Activated gamma-delta T cell treated with anti-CD3 and anti-CD28 coated beads, Interleukin-2, amount 50 U/mL, for 16 hours (primary cell): ENCODE data around the gene PCOLCE2.

Experiments
- DNase-seq: peaks from one replicate; pipeline ENCODE4 v3.0.0-alpha.2; 2020; ENCODE audit warnings: low read depth

PCOLCE2 gene

DNA sequence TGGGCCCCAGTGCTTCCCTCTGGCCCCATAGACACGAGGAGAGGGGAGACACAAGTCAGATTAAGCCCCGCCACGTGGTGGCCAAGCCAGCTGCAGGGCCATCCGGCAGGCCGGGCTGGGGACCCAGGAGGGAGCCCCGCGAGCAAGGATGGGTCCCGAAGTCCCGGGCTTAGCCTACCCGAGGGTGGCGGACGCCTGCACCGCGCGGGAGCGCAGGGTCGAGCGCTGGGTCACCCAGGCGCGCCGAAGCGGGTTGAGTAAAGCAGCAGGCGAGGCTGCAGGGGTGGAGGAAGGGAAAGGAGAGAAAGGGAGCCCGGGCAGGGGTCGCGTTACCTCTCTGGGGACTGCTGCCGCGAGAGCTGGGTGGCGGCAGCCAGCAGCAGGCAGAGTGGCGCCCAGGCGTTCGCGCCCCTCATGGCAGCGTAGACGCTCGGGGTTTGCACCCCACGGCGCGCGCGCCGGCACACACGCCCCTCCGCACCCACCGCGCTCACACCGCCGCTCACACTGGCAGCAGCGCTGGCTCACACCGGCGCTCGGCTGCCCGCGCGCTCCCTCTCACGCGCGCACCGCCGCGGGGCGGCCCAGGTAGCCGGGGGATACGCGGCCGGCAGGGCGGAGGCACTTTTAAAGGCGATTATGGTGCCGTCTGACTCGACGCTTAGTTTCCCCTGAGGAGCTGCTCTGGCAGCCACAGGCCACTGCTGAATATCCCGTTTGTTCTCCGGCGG lies at the start of gene PCOLCE2:
PCOLCE2 (minus strand) TSS at position 603 of the 731 bp plus-strand sequence; CDS start at position 416, 187 bp downstream.
- DNase-seq = no peak

DNA sequence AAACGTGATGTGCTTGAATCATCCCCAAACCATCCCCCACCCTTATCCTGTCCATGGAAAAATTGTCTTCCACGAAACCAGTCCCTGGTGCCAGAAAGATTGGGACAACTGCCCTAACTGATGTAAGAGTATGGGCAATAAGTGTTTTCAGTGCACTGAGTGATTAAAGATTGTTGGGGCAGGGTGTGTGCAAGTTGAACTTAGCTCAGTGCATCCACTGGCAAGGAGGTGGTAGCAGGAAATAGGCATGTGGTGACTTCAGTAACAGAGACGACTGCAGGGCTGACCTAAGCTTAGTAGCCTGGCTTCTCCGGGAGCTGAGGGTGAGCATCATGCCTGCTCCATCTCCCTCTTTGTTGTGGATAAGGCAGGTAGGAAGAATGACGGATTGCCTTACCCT lies 47.1 kb upstream of the PCOLCE2 start:
- DNase-seq = no peak

DNA sequence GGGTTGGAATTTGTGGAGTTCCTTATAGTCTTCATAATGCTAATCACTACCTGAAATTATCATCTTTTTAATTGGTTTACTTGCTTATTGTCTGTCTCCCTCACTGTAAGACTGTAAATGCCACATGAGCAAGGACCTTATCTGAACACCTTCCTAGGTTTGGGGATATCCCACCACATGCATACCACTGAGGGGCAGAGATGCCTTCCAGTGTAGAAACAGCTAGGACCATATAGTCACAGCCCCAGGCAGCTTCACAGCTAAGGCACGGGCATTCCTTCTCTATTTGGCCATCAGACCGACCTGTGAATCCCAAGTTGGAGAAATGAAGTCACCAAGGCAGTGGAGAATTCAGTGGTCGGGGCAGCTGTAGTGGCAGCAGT lies 46.0 kb upstream of the PCOLCE2 start:
- DNase-seq = no peak

DNA sequence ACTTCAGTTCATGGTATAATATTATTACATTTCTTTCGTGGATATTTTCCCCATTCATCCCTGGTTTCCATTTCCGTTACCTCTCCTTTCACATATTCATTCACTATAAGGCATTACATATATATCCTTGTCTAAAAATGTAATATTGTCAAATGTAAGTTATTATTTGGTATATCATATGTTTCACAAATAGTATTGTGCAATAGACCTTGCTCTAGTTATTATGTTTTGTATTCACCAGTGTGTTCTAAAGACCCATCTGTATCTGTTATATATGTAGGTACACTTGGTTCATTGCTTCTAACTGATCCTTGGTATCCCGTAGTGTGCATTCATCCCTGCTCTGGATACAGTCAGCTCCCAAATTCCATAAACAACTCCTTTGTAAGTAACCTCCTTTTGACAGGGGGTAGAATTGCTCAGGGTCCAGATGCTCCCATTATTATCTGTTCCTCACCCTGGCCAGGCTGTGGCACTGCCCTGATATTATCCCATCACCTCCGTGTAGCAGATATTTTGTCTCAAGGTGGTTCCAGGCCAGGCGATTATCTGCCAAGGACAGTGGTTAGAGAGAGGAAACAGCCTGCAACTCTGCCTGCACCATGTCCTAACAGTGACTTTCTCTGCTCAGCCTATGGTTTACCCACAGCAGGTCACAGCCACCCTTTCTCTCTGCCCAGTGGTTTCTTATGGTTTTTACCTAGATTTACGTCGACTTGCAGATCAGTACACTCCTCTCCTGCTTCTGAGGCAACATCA lies 45.4 kb upstream of the PCOLCE2 start:
- no peak for DNase-seq

DNA sequence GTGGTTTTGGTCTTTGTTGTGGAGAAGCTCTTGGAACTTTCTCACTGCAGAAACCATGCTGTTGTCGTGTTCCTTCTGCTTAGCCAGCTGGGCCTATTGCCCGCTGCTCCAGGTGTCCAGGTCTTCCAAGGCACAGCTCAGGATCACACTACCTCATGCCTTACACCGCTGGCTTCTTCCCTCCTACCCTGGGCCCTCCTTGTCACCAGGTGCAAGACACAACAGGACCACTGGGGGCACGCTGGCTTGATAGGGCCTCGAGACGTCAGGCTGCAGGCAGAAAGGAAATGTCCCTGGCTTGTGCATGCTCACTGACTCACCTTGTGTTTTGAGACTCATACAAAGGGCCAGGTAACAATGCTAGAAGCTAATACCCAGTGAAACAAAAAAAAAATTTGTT lies 42.3 kb upstream of the PCOLCE2 start:
- DNase-seq = no peak

- DNase-seq = no peak
These were observed 41.6 kb upstream of the PCOLCE2 start for GRCh38 chr3:142930463-142930862.

GRCh38 chr3:142929890-142930289 lies 41.0 kb upstream of the PCOLCE2 start:
- DNase-seq = no peak

GRCh38 chr3:142929109-142929508 lies 40.2 kb upstream of the PCOLCE2 start:
- no peak for DNase-seq

DNA sequence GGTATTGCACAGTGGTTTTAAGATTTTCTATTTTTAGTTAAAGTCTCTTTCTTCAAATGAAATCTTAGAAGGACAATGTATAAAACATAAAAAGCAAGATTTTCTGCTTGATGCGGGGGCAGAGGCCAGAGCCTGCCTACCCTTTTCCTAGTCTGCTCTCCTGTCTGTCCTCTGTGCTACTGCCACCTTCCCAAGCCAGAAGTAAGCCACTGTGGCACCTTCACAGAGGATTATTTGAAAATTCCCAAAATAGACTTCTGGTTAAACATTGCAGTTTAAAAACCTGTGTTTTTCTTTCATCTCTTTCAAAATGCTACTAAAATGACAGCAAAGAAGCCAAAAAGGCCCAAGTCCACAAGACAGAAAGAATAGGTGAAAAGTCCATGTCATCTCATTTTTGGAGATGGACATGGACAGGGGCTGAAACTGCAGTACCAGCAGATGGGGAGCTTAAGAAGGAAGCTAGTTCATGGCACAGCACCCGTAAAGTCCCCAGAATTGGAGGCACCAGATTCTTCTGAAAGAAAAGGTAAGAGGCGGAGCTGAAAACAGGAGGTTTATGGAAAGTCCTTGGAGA lies 37.6 kb upstream of the PCOLCE2 start:
- DNase-seq = no peak

- DNase-seq = no peak
These were observed 36.3 kb upstream of the PCOLCE2 start for GRCh38 chr3:142925140-142925539.

DNA sequence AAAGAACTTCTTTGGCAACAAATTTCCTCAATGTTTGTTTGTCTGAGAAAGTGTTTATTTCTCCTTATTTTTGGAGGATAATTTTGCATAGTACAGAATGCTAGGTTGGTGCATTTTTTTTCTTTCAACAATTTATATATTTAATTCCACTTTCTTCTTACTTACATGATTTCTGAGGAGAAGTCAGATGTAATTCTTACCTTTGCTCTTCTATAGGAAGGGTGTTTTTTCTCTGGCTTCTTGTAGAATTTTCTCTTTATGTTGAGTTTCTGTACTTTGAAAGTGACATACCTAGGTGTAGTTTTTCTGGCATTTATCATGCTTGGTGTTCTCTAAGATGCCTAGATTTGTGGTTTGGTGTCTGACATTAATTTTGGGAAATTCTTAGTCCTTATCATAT lies 34.8 kb upstream of the PCOLCE2 start:
- no peak for DNase-seq

DNA sequence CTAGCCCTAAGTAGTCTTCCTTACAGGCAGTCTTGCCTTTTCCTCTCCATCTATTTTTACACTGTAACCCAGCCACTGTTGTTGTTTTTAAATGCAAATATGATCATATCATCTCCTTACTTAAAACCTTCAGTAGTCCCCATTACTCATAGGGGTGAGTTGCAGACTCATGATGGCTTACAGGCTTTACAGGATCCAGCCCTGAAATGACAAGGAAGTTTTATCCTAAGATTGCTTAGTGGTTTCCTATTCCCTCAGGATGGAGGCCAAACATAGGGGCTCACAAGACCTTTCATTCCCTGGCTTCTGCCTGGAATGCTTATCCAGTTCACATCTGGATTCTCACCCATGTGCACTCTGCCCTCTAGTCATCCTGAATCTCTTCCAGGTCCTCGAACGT lies 27.7 kb upstream of the PCOLCE2 start:
- no peak for DNase-seq

GRCh38 chr3:142915636-142916035 lies 26.8 kb upstream of the PCOLCE2 start:
- no peak for DNase-seq

DNA sequence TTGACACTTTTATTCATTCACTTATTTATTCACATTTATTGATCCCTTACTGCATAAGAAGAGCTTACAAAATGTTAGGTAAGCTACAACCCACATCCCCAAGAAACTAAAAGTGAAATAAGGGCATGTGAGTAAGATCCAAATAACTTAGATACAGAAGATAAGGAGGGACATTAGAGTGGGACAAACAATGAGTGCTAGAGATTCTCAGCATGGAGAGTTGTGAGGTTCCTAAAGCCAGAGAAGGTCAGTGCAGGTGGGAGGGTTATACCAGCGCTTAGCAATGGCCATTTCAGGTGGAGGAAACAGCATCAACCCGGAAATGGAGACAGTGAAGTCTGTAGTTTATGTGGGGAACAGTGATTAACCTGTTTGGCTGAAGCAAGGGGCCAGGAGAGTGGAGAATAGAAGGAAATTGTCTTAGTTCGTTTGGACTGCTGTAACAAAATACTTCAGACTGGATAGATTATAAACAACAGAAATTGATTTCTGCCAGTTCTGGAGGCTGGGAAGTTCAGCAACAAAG lies 25.5 kb upstream of the PCOLCE2 start:
- DNase-seq = no peak

DNA sequence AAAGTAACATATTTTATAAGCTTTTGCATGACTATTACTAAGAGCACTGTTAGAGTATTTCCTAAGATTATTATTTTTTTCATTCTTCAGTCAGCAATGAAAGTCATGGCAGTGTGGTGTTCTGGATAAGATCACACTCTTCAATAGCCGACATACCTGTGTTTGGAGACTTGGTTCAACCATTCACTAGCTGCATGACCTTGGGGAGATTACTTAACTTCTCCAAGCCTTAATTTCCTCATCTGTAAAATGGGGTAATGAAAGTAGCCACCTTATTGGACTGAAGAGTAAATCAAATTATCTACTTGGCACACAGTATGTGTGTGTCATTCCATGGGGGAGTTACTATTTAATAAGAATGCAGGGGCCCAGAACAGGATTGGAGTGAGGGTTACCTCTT lies 24.5 kb upstream of the PCOLCE2 start:
- no peak for DNase-seq

DNA sequence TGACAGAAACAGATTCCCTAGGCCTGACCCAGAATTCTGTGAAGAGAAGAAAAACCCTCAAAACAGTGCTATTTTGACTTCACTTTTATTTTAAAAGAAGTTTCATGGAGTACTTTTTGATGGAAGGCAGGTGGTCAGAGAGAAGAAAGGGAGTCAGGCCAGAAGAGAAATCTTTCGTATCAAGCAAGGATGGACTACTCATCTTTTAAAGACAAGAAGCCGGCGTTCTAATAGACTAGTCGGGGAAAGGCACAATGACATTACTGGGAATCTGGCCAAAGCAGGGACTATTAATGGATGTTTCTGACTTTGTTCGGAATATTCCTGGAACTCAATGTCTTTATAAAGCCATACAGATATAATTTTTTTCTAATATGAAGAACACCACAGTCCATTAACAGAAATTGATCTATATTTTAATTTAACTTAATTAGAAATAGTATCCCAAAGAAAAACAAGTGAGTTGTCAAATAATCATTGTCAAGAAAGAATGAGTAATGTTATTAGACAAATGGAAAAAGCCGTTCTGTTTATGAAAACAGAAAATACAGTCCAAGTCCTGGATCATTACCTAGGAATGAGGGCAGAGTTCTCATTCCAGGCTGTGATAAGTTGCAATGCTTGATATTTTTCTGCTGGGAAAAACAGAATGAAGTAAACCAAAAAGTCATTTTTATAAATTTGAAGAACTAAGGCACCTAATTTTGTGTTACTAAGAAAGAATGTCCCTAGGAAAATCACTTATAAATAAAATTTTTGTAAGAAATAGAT lies 23.7 kb upstream of the PCOLCE2 start:
- no peak for DNase-seq

DNA sequence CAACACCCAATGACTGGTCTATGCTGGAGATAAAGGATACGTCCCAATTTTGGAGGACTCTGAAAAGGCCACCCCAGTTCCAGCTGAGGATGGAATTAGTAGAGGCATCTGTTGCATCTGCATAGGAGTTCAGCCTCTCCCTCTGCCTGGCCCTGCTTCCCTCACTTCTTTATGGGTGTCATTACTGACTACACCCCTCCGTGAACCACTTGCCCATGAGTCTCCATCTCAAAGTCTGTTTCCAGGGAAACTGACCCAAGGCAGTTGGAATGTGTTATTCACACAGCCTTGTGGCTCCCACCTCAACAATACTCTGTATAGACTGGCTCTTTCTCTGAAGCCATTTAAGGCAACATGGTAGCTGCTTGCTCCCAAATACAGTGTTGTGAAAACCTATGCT lies 21.4 kb upstream of the PCOLCE2 start:
- no peak for DNase-seq

DNA sequence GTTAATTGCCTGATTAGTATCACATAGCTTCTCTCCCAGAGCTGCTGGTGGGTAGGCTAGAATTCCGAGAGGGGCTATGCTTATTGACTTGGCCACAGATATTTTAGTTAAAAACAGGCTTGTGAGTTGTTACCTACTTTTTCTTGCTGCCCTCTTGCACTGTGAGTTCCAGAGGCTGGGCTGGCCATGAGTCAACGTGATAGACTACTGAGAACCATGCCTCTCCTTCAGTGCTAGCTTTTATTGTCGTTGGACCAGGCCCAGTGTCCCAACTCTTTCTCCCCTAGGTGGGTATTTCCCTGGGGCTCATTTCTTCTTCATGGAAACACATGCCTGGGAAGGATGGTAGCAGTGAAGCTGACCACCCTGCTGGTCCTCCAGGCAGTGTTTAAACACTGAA lies 20.4 kb upstream of the PCOLCE2 start:
- DNase-seq = no peak

DNA sequence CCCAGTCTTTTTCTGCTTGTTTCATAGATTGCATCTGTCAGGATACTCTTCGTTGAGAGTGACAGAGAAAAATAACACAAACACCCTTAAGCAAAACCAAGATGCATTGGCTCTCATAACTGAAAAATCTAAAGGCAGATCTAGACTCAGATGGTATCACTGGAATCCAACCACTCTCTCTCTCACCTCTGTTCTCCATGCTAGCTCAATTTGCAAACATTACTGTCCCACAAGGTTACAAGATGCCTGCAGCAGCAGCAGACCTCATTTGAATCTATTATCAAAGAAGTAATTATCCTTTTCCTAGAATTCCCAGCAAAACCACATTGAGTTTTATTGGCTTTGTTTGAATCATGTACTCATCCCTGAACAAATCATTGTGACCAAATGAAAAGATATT lies 19.1 kb upstream of the PCOLCE2 start:
- DNase-seq = no peak

- DNase-seq = no peak
These were observed 16.0 kb upstream of the PCOLCE2 start for GRCh38 chr3:142904639-142905436.

DNA sequence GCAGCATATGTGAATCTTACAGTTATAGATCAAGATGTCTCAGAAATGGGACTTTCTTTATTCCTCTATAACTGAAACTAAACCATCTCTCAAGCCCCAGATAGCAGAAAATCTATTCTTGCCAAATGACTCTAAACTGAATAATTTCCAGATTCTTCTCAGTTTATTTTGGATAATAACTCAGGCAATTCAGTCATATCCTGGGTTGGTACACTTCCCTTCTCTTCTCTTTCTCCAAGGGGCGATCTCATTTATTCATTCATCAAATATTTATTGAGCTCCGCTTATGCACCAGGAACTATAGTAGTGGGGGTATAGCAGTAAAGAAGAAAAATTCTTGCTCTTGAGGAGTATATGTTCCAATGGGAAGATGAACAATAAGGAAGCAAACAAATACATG lies 13.5 kb upstream of the PCOLCE2 start:
- no peak for DNase-seq
